NCI-H128 (cell line): ENCODE data around the gene LPP.

Experiments used
- DNase-seq: peaks from one replicate; lab custom pipeline; 2025; ENCODE audit not compliant: unreplicated experiment; lab: John Stamatoyannopoulos, UW

Gene LPP

DNA sequence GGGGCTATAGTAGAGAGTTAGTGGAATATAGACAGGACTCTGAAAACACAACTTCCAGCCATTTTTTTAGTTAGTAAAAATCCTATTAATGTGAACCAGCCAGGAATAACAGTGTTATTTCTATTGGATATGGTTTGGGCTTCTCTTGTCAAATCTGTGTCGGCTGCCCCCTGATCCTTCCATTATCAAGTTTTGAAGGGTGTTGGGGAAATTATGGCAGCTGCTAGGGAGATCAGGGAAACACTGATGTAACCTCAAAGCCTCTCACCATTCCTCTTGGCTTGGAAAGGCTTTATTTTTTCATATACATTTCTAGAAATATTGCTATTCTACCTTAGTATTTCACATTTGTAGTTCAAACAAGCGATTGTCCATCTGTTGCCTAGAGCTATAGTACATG, 724.1 kb downstream of the LPP start:
- no peak for DNase-seq

- DNase-seq, result no peak
Measured at GRCh38 chr3:188881954-188882641, 728.1 kb downstream of the LPP start.

DNA sequence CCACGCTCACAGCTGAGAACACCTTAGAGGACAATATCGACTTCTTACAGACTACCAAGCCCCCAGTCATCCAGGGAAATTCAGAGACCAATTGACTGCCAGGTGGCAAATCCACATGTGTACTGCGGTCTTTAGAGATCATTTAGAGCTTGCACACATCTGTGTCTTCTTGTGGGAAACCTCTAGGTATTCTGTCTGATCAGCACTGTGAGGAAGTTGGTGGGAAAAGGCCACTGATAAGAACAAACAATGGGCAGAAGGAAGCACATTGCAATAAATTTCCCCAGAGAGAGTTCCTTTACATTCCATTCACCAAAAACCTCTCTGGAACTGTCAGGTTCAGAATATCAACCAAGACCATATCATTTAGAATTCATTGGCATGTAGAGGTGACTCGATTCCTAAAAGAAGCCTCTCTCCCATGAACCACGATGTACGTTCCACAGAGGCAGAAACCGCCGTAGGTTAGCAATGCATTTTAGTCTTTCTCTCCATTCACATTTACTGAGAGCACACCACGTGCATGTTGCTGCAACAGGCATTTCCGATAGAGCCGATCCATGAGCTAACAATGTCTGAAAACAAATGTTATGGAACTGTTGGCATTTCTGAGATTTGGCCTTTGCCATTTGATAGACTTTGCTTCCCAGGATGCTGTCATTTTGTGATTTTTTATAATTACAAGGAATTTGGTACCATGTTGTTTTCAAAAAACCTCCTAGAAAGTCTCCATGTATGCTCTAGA, 730.5 kb downstream of the LPP start:
- no peak for DNase-seq

- DNase-seq, result no peak
Measured at GRCh38 chr3:188888321-188889053, 734.5 kb downstream of the LPP start.

DNA sequence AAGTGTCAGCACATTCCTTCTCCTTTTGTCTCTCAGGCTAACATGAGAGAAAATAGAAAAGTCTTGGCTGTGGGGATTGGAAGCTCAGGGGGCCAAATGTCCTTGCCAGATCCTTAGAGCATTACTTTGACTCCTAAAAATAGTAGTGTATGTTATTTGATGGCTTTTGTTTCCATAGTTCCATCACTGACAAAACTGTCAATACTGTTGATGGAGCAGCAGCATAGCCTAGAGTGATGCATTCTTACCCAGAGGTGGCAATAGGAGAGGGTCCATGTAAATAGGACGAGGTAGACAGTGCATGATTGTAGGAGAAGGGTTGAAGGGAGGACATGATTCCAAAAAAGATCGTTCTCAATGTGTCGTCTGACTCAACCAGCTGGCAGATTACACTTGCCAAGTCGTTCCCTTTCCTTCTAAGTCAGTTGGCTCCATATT, 735.1 kb downstream of the LPP start:
- no peak for DNase-seq

- no peak for DNase-seq
Measured at GRCh38 chr3:188890572-188891270, 736.8 kb downstream of the LPP start.

DNA sequence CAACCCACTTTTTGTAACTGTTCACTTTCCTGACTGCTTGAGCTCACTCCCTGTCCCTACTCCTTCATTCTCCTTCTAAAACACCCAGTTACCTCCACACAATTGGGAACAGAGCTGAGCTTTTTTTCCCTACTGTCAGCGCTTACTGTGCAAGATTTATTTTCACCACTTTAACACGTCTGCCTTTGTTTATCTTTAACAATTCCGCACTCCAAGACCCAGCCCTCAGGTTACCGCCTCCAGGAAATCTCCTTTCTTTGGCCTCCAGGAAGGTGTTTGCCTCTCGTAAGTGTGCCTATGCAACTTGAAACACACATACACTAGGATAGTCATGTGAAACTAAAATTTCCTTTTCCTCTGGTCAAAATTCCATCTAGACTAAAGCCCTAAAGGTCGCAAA, 745.9 kb downstream of the LPP start:
- no peak for DNase-seq

DNA sequence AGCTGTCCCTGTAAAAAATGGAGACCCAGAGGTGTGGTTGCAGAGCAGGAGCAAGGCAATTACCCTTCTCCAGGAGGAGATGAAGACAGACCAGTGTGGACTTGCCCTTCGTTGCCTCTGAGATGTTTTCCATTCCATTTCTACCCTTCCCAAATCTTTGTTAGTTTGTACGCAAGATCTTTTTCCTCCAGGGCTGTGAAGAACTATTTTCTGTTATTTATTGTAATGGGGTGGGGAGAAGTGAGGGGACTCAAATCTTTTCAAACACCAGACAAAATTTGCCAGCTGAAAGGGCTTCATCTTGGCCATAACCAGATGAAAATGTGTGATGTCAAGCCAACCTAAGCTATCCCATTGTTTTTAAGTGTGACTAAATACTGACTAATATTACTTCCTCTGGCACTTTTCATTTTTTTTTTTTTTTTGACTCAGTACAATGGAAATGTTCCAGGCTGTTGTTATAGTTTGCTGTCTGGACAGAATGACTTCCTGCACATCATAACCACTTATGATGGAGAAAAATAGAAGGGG, 746.5 kb downstream of the LPP start:
- DNase-seq, result no peak

DNA sequence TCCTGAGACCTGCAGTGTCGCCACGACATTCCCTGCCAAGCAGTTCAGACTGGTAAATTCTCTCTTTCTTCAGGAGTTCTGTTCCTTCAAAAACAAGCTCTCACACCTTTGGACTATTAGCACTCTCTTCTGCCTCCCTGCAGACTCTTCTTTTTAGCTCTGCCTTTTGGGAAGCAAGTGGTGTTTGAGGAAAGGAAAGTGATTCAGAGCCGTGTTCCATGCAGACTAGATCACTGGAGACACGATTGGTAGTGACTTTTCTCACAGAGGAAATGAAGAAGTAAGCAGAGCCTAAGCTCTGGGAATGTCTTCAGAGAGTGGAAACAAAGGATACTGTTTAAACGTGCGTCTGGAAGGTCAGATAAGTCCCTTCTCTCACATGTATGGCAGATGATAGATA, 747.2 kb downstream of the LPP start:
- no peak for DNase-seq

DNA sequence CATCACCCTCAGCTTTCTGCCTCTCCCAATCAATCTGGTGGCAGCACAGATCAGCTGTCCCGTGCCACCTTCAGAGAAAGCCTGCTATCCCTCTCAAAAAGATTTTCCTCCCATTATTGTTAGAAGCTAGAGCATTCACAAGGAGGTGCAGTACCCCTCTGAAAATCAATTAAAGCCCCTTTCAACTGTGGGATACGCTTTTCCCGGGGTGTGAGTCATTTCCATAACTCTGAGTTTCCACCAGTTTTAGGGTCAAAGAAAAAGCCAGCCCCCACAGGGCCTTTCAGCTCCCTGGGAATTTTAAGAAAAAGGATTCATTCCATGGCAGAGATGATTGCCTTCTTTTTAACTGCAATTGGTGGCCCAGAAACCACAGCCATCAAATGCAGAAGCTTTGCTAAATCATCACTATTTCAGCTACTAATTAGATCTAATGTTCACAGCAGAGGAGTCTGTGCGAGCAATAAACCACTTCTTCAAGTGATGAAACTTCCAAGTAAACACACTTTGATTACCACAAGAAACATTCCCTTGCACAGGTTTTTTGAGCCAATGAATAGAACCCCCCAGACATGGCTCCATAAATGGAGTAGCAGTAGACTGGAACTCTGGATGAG, 747.8 kb downstream of the LPP start:
- no peak for DNase-seq

DNA sequence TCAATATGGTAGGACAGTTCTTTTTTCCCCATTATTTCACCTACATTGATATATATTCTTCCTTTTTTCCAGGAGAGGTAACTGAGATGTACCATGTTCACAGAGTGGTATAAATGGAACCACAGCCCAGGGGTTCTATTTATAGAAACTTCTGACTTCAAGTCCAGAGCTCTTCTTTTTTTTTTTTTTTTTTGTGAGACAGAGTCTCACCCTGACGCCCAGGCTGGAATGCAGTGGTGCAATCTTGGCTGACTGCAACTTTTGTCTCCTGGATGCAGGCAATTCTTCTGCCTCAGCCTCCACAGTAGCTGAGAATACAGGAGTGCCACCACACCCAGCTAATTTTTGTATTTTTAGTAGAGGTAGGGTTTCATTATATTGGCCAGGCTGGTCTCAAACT, 750.7 kb downstream of the LPP start:
- no peak for DNase-seq

DNA sequence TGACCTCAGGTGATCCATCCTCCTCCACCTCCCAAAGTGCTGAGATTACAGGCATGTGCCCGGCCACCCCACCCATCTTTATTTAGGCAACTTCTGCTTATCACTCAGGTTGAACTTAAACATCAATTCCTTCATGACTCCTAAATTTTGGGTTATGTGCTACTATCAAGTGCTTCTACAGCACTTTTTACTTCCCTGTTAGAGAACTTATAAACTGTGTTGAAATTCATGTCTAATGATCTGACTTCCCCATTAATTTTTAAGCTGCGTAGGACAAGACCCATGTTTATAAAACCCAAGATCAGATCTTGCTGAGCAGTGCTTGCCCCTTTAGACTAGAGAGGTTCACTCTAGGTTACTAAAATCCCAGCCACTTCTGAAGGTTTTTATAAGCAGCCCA, 751.6 kb downstream of the LPP start:
- DNase-seq, result no peak

DNA sequence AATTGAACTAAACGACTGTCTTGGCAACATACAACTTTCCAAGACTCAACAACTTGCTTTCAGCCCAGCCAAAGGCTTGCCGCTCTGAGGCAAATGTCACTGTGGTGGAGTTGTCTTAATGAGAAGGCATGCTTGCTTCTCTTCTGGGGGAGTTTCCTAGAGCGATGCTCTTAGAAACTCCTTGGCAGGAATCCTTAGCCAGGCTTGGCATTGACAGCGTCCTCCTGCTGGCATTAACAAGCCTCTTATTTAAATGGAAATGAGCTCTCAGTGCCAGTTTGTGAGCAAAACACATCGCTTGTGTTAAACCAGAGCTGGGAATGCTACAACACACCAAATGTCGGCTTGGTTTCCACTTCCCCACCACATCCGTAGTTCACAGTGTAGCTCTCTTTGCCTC, 752.3 kb downstream of the LPP start:
- DNase-seq, result no peak

- DNase-seq, result no peak
Measured at GRCh38 chr3:188908002-188908850, 754.3 kb downstream of the LPP start.

DNA sequence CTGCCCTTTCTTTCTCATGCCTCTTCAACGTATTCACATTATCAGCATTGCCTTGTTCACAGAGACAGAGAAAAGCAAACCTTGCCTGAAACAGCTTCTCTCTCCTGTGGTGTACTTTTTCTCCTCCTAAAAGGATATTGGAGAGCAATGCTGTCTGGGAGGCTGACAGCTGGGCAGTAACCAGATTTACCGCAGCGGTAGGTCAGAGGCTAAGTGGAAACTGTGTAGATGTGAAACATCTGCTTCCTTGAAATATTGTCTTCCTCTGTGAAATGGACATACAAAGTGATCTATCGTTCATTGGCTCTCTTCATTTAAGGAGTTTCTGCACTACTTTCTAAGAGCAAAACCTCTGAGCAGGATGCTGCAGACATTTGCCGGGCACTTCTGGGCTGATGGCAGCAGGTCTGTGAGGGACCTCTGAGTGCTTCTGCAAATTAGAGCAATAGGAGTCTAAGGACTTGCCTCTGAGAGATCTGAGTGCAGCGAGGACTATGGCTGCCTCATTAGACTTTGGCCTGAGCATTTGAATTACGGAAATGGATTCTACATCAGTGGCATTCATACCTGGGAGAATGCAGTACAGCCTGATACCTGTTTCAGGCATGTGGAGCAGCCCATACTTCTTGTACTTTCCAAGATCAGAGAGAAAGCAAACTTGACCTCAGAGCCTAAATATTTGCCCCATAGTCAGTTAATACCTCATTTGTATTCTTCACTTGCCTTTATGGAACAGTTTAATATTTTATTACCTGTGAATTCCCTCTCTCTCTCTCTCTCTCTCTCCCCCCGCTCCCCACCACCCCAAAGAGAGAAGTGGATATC, 757.3 kb downstream of the LPP start:
- DNase-seq, result no peak

DNA sequence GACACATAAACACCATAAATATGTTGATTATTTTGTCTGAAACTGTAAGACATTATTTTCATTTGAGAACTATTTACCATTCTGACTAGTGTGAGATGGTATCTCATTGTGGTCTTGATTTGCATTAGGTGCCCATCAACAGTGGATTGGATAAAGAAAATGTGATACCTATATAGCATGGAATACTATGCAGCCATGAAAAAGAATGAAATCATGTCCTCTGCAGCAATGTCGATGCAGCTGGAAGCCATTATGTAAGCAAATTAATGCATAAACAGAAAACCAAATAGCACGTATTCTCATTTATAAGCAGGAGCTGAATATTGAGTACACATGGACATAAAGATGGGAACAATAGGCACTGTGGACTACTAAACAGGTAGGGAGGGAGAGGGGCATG, 759.1 kb downstream of the LPP start:
- DNase-seq, result no peak

GRCh38 chr3:188914552-188914951, 760.6 kb downstream of the LPP start:
- DNase-seq, result no peak

DNA sequence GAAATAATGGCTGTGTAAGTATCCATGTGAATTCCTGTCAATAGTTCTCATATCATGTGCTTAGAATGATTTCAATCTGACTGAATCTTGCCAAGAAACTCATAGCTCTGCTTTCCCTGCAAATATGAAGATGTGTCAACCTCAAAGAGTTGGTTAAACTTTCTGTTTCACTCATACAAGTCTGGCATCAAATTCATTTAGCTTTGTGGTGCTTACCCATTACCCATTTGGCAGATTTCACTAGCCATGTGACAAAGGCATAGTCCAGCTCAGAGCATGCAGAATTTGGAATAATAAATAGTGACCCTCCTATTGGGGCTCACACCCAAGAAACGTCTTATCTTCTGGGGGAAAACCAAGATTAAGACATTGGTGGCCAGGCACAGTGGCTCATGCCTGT, 761.2 kb downstream of the LPP start:
- no peak for DNase-seq

DNA sequence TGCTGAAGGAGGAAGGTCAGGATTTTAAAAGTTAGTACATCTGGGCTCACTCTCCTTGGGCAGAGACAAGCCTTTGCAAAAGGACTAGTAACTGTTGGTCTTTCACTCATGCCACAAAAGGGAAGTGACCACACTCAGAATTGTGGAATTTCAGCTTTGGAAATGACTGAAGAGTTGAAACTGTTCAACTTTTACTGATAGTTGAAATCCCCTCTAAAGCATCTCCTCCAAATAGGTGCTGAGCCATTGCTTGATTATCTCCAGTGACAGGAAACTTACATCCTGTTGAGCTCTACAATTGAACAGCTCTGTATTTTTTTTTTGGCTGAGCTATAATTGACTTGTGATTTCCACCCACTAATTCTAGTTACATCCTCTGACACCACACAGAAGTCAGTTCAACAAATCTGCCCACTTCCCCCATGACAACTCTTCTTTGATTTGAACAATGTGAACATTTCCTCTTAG, 763.0 kb downstream of the LPP start:
- DNase-seq, result no peak
